Activated CD4-positive, CD25-positive, alpha-beta regulatory T cell treated with anti-CD3 and anti-CD28 coated beads, Interleukin-2, amount 50 U/mL, for 16 hours (primary cell): ENCODE results near the gene SAMD5.
"Not testable (repeated sequence)": the region's sequence is repeated elsewhere in the genome, so short reads cannot be mapped to it uniquely, and the experiment has no call there.

Experiments used
- DNase-seq: peaks from one replicate; pipeline ENCODE4 v3.0.0-alpha.2; 2020; ENCODE audit warnings: low read depth, low spot score

The SAMD5 gene

GRCh38 chr6:147528511-147529145 lies 20.1 kb downstream of the SAMD5 start:
- no peak for DNase-seq

- no peak for DNase-seq
Observed at GRCh38 chr6:147530132-147531060, 21.9 kb downstream of the SAMD5 start.

GRCh38 chr6:147531321-147531720 lies 22.8 kb downstream of the SAMD5 start:
- DNase-seq, result no peak

- DNase-seq, result no peak
Observed at GRCh38 chr6:147534116-147534860, 25.8 kb downstream of the SAMD5 start.

- DNase-seq, result no peak
Observed at GRCh38 chr6:147538821-147539220, 30.3 kb downstream of the SAMD5 start.

- DNase-seq, result no peak
Observed at GRCh38 chr6:147540075-147540474, 31.6 kb downstream of the SAMD5 start.

GRCh38 chr6:147542436-147542835 lies 33.9 kb downstream of the SAMD5 start:
- not testable (repeated sequence) for DNase-seq

- no peak for DNase-seq
Observed at GRCh38 chr6:147544420-147544819, 35.9 kb downstream of the SAMD5 start.

- no peak for DNase-seq
Observed at GRCh38 chr6:147546501-147547368, 38.2 kb downstream of the SAMD5 start.

- DNase-seq, result no peak
Observed at GRCh38 chr6:147547369-147547902, 38.9 kb downstream of the SAMD5 start.

- no peak for DNase-seq
Observed at GRCh38 chr6:147548921-147549475, 40.5 kb downstream of the SAMD5 start.

- DNase-seq, result no peak
Observed at GRCh38 chr6:147549531-147549930, 41.0 kb downstream of the SAMD5 start.

GRCh38 chr6:147551976-147552375 lies 43.5 kb downstream of the SAMD5 start:
- DNase-seq, result no peak

- DNase-seq, result no peak
Observed at GRCh38 chr6:147553099-147553498, 44.6 kb downstream of the SAMD5 start.

GRCh38 chr6:147554281-147554680 lies 45.8 kb downstream of the SAMD5 start:
- no peak for DNase-seq

GRCh38 chr6:147559006-147559405 lies 50.5 kb downstream of the SAMD5 start:
- DNase-seq, result no peak

GRCh38 chr6:147560670-147561069 lies 52.2 kb downstream of the SAMD5 start:
- DNase-seq, result no peak

- DNase-seq, result no peak
Observed at GRCh38 chr6:147561726-147562125, 53.2 kb downstream of the SAMD5 start.

- DNase-seq, result no peak
Observed at GRCh38 chr6:147563472-147563871, 55.0 kb downstream of the SAMD5 start.

- DNase-seq, result no peak
Observed at GRCh38 chr6:147564556-147564955, 56.1 kb downstream of the SAMD5 start.
